Fibroblast of skin of abdomen (primary cell): ENCODE measurements around the gene ANKRD17. TPM values are rescaled to one million over a fixed set of nuclear protein-coding genes. Genes with fewer than 3 reads are reported as not detected.
"Not testable (repeated sequence)": the region's sequence is repeated elsewhere in the genome, so short reads cannot be mapped to it uniquely, and the experiment has no call there.

Source experiments
- DNase-seq: peaks from one replicate; pipeline ENCODE4 v3.0.0-alpha.2; 2013
- polyA plus RNA-seq, 2 experiments: library from polyadenylated mRNA; unstranded; fragments of 120-200 nt; gene quantifications; one replicate each; pipeline ENCODE4 v1.2.1, GENCODE V29; 2013; ENCODE audit not compliant: insufficient read length in 2 of 2

Gene ANKRD17, protein sequence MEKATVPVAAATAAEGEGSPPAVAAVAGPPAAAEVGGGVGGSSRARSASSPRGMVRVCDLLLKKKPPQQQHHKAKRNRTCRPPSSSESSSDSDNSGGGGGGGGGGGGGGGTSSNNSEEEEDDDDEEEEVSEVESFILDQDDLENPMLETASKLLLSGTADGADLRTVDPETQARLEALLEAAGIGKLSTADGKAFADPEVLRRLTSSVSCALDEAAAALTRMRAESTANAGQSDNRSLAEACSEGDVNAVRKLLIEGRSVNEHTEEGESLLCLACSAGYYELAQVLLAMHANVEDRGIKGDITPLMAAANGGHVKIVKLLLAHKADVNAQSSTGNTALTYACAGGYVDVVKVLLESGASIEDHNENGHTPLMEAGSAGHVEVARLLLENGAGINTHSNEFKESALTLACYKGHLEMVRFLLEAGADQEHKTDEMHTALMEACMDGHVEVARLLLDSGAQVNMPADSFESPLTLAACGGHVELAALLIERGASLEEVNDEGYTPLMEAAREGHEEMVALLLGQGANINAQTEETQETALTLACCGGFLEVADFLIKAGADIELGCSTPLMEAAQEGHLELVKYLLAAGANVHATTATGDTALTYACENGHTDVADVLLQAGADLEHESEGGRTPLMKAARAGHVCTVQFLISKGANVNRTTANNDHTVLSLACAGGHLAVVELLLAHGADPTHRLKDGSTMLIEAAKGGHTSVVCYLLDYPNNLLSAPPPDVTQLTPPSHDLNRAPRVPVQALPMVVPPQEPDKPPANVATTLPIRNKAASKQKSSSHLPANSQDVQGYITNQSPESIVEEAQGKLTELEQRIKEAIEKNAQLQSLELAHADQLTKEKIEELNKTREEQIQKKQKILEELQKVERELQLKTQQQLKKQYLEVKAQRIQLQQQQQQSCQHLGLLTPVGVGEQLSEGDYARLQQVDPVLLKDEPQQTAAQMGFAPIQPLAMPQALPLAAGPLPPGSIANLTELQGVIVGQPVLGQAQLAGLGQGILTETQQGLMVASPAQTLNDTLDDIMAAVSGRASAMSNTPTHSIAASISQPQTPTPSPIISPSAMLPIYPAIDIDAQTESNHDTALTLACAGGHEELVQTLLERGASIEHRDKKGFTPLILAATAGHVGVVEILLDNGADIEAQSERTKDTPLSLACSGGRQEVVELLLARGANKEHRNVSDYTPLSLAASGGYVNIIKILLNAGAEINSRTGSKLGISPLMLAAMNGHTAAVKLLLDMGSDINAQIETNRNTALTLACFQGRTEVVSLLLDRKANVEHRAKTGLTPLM (N-terminal part only)
- polyA plus RNA-seq (2013, experiment 1 of 2; ENCODE audit: insufficient read length): 35.4 TPM
- polyA plus RNA-seq (2013, experiment 2 of 2; ENCODE audit: insufficient read length): 37.2 TPM

DNA sequence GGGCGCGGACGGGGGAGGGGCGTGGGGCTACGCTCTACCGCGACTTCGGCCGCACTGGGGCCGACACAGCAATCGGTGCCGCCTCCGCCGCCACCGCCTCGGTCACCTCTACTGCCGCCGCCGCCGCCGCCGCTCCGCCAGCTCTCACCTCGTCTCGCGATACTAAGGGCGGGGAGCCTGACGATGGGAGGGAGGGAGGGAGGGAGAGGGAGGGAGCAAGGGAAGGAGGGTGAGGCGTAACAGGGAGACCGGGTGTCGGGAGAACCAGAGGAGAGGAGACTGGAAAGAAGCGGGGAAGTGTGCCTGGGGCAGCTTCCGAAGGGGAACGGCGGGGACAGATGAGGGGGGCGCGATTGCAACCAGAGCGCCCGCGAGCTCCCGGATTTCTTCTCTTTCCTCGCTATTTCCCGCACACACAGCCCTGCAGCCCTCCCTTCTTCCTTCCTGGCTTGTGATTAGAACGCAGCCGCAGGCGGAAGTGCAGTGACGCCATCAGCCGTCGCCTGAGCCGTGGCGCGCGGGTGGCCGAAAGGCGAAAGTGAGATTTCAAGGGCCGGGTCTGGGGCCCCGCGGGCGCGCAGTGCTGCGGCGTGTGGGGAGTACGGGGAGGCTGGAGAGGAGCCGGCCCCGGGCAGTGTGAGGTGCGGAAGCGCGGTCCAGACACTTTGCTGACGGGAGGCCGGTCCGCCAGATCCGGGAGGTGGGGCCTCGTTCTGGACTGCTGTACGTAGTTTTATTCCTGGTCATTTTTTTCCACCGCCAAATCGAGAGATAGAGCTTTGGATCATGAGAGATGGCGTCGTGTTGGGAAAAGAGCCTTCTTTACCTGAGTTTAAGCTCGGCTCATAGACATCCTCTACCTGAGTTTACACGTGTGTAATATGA, at the start of gene ANKRD17:
ANKRD17 (minus strand) TSS at position 113 of the 885 bp plus-strand sequence. CDS start 130 bp downstream, outside the sequence.
- DNase-seq: peak; percentile 94

DNA sequence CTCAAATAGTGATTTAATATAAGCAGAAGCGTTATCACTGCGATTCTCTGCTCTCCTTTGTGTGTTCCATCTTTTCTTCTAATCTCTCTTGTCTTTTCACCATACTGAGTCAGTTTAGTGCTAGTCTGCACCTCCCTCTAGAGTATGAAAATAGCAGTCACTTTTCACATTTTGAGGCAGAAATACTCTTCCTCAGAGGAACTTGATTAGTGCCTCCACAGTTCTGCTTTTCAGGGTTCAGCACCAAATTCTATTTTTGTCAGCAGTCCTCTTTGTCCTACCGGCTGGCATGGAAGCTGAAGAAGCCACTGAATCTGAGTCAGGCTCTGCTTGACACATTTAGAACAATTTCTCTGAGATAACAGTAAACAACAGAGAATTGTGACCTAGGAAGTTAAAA, 49.7 kb upstream of the ANKRD17 start:
- peak; percentile 48 for DNase-seq

DNA sequence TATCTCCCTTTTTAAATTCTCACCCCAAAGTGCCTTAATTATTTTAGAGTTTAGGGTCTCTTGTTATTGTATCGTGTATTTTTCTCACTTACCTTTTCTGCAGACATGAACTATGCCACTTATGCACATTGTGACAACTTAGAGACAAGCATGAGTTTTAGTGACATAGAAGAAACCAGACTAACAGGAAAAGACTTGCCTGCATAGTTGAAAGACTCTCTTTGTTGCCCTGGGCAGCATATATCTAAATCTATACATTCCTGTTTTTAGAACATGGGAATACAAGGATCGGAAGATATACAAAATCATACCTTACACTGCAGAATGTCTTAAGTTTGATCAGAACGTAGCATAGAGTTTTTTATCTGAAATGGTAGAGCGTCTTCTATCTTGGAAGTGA, 45.1 kb upstream of the ANKRD17 start:
- no peak for DNase-seq

DNA sequence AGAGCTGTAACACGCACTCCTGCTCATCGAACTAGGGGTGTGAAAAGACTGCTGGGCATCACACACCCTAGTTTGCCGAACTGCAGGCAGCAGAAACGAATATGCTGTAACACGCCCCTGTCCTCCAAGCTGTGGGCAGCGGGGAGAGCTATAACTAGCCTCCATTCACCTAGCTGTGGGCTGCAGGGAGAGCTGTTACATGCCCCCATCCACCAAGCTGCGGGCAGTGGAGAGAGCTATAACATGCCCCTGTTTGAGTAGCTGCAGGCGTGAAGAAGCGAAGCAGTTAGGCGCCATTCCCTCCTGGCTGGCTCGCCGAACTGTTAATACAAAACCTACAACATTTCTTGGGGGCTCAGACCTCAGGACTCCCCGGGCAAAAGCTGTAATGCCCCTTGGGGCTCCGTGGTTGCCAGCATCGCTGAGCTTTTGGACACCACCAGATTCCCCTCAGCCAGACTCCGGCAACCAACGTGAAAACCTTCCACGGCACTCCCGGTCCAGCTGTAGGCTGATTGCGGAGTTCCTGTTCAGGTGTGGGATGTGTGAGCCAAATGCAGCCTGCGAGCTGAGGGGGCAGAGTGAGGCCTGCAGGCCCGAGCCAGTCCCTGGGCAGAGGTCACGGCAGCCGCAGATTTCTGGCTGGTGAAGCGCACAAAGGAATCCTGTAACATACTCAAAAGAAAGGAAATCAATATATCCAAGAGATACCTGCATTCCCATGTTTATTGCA, 41.1 kb upstream of the ANKRD17 start:
- no peak for DNase-seq

DNA sequence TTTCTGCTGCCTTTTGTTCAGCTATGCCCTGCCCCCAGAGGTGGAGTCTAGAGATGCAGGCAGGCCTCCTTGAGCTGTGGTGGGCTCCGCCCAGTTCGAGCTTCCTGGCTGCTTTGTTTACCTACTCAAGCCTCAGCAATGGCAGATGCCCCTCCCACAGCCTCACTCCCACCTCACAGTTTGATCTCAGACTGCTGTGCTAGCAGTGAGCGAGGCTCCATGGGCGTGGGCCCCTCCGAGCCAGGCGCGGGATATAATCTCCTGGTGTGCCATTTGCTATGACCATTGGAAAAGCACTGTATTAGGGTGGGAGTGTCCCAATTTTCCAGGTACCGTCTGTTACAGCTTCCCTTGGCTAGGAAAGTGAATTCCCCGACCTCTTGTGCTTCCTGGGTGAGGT, 34.1 kb upstream of the ANKRD17 start:
- not testable (repeated sequence) for DNase-seq

DNA sequence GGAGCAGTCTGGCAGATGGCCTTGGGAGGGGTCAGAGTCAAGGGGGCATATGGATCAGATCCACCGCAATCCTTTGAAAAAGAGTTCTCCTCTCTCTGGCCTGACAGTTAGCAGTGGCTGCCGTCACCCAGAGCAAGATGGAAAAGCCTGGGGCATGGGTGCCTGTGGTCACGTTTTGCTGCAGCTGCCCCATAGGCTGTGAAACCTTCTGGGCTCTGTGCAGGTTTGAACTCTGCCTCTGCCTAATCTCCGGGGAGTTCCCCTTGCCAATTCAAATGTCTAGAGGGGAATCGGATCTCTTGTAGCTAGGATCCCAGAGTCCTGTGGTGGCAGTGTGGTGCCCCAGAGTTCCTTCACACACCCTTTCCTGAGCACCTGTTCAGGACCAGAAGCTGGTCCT, 23.4 kb upstream of the ANKRD17 start:
- DNase-seq: no peak

DNA sequence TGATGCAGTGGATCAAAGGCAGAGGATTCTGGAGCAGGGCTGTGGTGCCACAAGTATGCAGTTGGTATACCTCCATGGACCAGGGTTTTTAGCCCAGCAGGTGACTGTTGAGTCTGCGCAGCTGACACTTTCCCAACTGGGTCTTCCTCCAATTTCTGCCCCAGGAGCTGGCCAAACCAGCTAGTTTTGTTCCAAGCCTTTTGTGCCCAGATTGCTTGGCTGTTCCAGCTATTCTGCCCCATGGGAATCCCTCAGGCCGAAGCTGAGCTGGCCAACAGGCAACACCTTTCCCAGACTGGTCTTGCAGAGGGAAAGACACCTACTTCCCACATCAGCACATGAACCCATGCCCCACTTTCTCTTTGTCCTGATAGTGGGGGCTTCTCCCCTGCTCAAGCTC, 22.8 kb upstream of the ANKRD17 start:
- no peak for DNase-seq

DNA sequence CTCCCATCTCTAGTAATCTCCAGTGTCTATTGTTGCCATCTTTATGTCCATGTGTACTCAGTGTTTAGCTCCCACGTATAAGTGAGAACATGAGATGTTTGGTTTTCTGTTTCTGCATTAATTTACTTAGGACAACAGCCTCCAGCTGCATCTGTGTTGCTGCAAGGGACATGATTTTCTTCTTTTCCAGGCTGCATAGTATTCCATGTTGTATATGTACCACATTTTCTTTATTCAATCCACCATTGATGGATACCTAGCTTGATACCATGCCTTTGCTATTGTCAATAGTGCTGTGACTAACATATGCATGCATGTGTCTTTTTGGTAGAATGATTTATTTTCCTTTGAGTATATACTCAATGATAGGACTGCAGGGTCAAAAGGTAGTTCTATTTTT, 18.6 kb upstream of the ANKRD17 start:
- no peak for DNase-seq

DNA sequence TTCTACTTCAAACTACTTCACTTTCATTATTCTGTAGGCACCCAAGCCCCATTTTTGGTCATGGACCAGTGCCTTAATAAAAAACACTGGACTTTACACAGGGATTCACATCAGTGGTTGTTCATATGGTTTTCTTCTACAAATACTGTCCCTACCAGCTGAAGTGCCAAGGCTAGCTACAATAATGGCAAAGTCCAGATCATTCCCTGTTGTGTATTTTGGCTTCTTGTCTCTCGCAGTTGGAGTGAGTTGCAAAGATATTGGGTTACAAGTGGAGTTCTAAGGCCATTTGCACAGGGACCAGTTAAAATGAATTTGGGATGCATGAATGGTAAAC, 16.7 kb upstream of the ANKRD17 start:
- DNase-seq: no peak

DNA sequence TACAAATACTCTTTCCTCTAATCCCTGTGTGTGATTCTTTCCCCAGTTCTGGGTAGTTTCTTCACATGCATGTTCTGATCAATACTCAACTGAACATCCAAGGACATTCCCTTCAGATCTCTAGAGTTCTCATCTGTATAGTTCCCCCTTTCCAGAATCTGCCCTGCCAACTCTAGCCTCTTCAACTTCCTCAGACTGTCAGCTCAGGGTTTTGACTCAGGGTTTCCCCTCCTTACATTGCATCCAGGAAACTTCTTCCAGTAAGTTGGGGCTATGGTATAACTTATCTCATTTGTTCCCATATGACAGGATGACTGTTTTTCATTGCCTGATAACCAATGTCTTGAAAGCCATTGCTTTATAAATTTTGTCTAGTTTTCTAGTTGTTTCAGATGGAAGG, 14.2 kb upstream of the ANKRD17 start:
- DNase-seq: no peak

DNA sequence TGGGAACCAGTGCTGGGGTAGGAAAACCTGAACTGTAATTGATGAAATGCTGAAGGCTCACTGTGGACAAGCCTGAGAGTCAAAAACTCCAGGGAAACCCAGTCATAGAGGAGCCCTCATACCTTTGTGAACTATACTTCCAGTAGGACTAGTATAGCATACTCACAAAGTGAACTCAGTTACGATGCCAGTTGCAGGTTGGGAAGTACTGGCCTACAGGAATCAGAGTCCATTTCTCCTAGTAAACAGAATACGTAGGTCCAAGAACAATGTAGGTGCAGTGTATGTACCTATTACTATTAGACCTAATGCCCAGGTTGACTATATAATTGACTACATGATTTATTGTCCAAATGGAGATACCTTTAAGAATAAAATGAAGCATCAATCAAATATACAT, 8.5 kb upstream of the ANKRD17 start:
- DNase-seq: no peak

DNA sequence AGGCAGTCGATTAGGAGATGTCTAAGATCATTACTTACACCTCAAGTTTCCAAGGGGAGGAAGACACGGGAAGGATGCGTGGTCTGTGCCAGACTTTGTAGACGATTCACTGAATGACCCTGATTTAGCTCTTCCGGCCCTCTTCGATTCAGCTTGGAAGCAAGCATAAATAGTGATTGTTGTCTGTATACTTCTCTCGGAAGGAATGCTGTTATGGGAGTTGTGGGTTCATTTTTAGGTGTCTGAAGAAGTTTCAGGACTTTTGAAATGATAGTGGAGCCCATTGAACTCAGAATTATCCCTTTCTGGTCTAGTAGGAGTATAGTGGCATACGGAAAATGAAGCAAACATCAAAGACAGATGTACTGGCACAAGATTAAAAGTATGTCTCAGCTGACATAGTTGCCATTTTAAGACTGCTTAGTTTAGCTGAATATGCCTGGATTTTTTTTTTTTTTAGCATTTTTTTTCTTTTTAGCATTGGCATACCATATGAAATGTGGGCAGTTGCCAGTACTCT, 1.0 kb upstream of the ANKRD17 start:
- peak; percentile 30 for DNase-seq

DNA sequence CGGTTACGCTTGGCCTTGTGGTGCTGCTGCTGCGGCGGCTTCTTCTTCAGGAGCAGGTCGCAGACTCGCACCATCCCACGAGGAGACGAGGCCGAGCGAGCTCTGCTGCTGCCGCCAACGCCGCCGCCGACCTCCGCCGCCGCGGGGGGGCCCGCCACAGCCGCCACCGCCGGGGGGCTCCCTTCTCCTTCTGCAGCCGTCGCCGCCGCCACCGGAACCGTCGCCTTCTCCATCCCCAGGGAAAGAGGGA, 237 bp downstream of the ANKRD17 start:
- DNase-seq: no peak

DNA sequence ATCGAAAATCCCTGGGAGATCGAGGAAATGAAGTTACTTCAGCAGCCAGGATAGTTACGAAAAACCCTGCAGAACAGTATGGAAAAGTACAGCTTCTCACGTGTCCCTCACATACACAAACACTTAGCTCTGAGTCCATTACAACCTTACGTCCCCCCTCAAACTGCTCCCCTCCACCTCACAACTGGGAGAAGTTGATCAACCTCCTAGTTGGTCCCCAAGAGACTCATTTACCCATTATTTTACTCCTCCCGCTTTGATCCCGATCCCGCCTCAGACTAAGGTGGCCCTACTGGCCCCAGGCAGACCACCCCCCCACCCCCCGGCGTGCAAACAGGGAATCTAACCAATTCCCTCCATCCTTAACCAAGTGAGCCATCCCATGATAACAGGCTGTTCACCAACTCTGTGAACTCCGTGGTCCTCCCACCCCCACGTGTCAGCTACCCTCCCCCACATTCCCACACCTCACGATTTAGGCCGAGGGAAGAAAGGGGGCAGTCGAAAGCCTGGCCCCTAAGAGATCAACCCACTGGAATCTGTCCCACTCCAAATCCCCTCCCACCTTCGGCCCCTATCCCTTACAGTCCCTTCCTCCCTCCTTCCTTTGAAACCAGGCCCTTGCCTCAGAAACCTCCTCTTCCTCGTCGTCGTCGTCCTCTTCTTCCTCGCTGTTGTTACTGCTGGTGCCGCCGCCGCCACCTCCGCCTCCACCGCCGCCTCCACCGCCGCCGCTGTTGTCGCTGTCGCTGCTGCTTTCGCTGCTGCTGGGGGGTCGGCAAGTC, 755 bp downstream of the ANKRD17 start:
- DNase-seq: peak; percentile 37

DNA sequence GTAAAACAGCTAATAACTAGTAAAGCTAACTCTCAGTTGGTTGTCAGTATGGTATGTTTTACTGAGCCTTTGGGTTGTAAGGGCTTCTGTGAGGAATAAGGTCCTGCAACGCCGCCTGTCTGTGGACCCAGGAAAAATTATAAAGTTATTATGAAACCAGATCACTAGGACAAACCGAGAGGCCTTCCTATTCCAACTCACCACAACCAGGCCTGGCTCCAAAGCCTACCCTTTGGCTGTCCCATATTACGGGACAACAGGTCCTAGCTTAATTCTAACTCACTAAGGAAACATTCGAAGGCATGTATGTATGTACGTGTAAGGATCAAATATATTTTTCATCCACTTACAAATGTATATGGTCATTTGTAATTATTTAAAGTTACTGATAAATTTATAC, 1.4 kb downstream of the ANKRD17 start:
- peak; percentile 79 for DNase-seq

DNA sequence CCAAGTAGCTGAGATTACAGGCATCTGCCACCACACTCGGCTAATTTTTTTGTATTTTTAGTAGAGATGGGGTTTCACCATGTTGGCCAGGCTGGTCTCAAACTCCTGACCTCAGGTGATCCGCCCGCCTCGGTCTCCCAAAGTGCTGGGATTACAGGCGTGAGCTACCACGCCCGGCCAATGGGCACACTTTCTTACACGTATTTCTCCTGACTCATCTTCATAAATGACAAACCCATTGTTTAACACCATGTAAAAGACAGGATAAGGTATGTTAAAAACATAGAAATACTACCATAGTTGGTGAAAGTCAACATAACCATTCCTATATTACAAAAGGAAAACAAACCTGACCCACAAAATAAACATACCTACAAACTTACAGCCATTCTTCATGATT, 2.8 kb downstream of the ANKRD17 start:
- DNase-seq: not testable (repeated sequence)

DNA sequence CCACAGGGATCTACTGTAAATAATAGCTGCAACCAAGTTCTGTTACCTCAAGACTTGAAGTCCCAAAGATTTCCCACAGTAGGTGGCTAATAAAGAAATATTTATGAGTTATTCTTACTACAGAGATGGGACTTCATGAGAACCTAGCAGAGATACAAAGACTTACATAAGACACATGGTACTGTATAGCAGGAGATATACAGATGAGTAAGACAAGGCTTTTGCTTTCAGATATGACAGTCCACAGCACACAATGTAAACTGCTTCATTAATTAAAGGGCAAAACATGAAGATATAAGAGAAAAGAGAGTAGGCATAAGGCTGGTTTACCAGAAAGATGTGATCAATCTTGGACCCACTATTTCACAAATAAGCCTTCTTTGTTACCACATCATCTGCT, 6.6 kb downstream of the ANKRD17 start:
- no peak for DNase-seq

DNA sequence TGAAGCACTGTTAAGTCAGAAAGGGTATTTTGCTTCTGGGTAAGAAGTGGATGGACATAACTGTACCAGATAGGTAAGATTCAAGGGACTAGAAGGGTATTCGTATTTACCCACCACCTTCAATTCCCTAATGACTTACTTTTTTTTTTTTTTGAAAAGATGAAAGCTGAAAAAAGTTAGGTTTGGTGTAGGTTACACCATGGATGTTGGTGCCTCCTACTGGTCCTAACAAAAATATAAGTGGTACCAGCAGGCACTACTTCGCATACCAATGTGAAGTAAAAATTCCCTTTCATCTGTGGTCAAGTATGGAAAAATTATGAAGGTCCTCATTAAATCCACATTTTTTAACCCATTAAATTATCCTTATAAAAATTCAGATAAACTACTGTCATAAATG, 7.2 kb downstream of the ANKRD17 start:
- DNase-seq: no peak

DNA sequence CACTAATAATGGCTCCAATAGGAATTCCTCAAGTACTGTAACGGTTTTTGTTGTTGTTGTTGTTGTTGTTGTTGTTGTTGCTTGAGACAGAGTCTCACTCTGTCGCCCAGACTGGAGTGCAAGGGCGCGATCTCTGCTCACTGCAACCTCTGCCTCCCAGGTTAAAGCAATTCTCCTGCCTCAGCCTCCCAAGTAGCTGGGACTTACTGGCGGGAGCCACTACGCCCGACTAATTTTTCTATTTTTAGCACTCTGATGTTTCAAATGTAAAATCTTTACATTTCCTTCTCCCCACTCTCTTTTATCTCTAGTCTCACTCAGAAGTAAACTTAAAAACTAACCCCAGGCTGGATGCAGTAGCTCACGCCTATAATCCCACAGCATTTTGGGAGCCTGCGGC, 8.0 kb downstream of the ANKRD17 start:
- DNase-seq: no peak

DNA sequence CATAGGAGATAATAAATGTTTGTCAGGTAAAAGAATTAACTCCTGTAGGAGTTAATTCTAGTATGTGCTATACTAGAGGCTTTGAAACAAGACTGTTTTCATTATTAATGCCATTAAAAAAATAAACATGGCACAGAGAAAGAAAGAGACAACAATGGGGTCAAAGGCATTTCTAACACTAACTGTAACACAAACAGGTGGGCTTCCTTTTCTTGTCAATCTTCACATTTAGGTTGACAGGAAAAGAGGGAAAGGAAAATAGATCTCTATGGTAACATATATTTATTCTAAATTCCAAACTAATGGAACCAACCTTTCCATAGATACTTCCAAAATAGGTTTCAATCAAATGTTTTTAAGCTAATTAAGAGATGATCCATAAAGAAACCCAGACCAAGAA, 9.8 kb downstream of the ANKRD17 start:
- no peak for DNase-seq
